Astrocyte (in vitro differentiated cells and primary cell): Measurements from ENCODE around the gene SCN1B.
"Not testable (repeated sequence)": the region's sequence is repeated elsewhere in the genome, so short reads cannot be mapped to it uniquely, and the experiment has no call there.

ENCODE experiments used
- CTCF ChIP-seq: IDR thresholded peaks from 2 replicates; pipeline ENCODE4 v1.5.1; 2011; ENCODE audit warnings: low read depth, mild to moderate bottlenecking, inconsistent platforms, low read length, moderate library complexity; ENCODE audit not compliant: insufficient read depth
- EZH2 ChIP-seq: IDR thresholded peaks from 2 replicates; pipeline ENCODE4 v1.6.1; 2012; ENCODE audit warnings: mild to moderate bottlenecking, low read length, inconsistent platforms; ENCODE audit not compliant: insufficient read depth

- not testable (repeated sequence) for TF ChIP-seq CTCF, EZH2
Observed at GRCh38 chr19:35051268-35051667, 21.0 kb downstream of the SCN1B start.
